LNCaP clone FGC (cell line): Measurements from ENCODE around the gene ARL8B.

Experiments used
- DNase-seq: peaks from one replicate; pipeline ENCODE4 v3.0.0-alpha.2; 2011; ENCODE audit warnings: low read depth
- H3K4me3 ChIP-seq: 2 replicates; pipeline ENCODE4 v1.5.1; 2011; ENCODE audit warnings: mild to moderate bottlenecking, low read depth, low read length, control low read depth
- TF ChIP-seq, protein P1 (sequence below): IDR thresholded peaks from 2 replicates; pipeline ENCODE4 v1.5.1; 2012; ENCODE audit warnings: mild to moderate bottlenecking; ENCODE audit not compliant: control insufficient read depth, insufficient read depth; ENCODE audit errors: extremely low read depth

The ARL8B gene

DNA sequence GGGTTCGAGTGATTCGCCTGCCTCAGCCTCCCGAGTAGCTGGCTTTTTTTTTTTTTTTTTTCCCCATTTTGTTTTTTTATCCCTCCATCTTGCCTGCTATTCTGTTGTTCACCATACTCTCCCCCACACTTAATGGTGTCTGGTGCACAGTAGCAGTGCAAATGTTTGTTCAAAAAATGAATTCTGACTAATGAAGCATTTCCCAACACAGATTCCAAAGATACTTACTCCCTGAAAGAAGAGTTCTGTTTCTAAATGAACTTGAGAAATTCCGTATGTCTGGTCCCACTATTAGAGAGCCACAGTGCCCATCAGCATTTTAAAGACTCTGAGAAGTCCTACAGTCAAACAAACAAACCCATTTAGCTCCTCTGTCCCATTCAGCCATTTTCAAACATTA, 74.9 kb downstream of the ARL8B start:
- DNase-seq: no peak
- TF ChIP-seq, protein P1, sequence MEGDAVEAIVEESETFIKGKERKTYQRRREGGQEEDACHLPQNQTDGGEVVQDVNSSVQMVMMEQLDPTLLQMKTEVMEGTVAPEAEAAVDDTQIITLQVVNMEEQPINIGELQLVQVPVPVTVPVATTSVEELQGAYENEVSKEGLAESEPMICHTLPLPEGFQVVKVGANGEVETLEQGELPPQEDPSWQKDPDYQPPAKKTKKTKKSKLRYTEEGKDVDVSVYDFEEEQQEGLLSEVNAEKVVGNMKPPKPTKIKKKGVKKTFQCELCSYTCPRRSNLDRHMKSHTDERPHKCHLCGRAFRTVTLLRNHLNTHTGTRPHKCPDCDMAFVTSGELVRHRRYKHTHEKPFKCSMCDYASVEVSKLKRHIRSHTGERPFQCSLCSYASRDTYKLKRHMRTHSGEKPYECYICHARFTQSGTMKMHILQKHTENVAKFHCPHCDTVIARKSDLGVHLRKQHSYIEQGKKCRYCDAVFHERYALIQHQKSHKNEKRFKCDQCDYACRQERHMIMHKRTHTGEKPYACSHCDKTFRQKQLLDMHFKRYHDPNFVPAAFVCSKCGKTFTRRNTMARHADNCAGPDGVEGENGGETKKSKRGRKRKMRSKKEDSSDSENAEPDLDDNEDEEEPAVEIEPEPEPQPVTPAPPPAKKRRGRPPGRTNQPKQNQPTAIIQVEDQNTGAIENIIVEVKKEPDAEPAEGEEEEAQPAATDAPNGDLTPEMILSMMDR: no peak
- H3K4me3 ChIP-seq: no peak overlapping the region

DNA sequence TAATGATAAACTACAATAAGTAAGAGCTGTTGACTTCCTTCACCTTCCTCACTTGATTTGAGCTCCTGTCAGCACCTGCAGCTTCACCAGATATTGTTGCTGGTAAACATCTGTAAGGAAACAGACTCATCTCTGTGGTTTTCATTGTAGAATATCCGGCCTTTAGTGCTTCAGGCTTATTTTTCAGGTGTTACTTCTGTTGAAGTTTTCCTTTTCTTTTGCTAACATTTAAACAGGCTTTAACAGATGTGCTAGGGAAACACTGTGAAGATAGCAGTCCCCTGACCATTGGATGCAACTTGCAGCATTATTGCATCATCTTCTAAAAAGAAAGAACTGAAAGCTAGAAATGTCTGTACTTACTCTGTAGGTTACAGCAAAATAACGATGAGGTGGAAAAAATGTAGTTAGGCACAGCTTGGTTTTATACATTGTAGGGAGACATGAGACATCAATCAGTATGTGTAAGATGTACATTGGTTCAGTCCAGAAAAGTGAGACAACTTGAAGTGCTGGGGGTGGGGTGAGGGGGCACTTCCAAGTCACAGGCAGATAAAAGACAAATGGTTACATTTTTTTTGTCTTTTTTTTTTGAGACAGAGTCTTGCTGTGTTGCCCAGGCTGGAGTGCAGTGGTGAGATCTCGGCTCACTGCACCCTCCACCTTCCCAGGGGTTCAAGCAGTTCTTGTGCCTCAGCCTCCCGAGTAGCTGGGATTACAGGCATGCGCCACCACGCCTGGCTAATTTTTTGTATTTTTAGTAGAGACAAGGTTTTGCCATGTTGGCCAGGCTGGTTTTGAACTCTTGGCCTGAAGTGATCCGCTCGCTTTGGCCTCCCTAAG, 75.6 kb downstream of the ARL8B start:
- DNase-seq: no peak

DNA sequence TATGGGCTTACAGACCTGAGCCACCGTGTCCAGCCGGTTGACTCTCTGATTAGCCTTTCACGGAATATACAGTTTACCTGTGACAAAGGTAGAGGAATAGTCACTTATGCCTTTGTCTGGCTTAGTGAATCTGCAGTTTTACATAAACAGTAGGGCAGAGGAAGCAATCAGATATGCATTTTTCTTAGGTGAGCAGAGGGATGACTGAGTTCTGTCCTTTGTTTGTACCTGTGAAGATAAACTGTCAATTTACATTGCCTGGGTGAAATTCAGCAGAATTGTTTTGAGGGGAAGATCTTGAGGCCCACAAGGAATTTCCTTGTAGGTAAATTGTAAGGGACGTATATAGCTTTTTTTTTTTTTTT, 76.2 kb downstream of the ARL8B start:
- TF ChIP-seq, protein P1: no peak
- no peak overlapping the region for H3K4me3 ChIP-seq
- no peak for DNase-seq

More for the DNA sequence above, 75.6 kb downstream of the ARL8B start:
- no peak overlapping the region for H3K4me3 ChIP-seq
- TF ChIP-seq, protein P1: no peak

DNA sequence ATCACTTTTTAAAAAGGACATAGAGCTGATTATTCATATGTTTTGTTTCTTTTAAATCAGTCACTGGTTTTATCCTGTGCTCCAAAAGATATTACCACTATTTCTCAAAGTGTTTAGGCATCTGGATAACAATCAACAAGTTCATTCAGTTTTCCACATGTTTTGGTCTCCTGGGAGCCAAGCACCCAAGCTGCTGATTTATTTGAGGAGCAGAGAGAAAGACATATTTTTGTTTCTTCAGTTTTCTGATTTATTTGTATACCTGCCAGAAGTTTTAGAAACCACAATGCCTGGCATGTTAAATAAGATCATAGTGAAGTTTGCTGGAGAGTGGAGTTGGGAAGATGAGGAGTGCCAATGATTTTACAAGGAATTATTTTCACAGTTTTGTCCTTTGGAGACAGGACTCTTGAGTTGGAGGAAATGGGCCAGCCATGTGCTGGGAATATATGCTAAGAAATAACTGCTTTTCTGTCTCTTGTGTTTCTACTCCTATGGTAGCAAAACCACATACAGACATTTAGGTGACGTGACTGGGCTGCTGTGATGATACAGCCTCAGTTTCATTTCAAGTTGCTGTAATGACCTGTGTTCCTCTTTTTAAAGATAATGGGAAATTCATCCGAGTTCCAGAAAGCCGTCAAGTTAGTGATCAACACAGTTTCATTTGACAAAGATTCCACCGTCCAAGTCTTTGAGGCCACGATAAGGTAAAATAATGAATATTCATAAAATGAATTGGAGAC, 77.1 kb downstream of the ARL8B start:
- no peak overlapping the region for H3K4me3 ChIP-seq
- no peak for DNase-seq
- TF ChIP-seq, protein P1: no peak

DNA sequence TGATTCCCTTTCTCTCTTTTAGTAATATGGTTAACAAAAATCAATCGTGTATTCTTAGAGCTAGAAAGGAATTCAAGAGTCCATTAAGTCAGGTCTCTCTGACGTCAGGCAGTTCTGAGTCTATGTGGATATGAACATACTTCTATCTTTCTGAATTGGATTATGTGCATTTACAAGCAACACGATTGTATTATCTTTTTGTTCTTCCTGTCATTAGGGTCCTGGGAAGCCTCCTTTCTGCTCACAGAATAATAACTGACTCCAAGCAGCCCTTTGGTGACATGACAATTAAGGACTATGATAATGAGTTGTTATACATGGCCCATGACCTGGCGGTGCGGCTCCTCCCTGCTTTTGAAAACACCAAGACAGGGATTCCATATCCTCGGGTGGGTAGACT, 79.4 kb downstream of the ARL8B start:
- H3K4me3 ChIP-seq: no peak overlapping the region
- no peak for DNase-seq
- TF ChIP-seq, protein P1: no peak

DNA sequence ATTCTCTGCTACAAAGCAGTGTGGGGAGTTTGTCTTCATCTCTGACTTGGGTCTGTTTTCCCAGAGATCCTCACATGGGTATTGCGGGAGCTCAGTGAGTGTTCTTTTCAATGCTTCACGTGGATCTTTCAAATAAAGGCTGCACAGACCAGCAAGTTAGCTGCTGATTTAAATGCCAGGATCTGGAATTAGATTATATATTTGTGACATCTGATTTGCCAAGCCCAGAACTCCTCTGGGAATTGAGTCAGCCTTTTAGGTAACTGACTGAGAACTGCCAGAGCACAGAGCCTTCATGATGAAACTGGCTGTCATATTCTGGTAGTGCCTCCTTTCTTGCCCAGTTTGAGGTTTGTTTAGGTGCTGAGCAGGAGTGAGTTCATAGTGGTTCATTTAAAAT, 80.1 kb downstream of the ARL8B start:
- TF ChIP-seq, protein P1: no peak
- no peak for DNase-seq
- H3K4me3 ChIP-seq: no peak overlapping the region
